ENCODE measurements around the gene GEMIN2. TPM values are rescaled to one million over a fixed set of nuclear protein-coding genes. Genes with fewer than 3 reads are reported as not detected.
"Not testable (repeated sequence)": the region's sequence is repeated elsewhere in the genome, so short reads cannot be mapped to it uniquely, and the experiment has no call there.

GEMIN2 gene
- total RNA-seq (2014; rRNA removed; shearing (Covaris generic)): 50.3 and 63.7 TPM in 2 replicates

GRCh38 chr14:39114073-39114838 lies at the start of gene GEMIN2:
Gene GEMIN2 (plus strand): TSS chr14:39114323. CDS start chr14:39114339, 16 bp downstream.
- DNase-seq (ENCODE audit: low spot score): peak; percentile 94

DNA sequence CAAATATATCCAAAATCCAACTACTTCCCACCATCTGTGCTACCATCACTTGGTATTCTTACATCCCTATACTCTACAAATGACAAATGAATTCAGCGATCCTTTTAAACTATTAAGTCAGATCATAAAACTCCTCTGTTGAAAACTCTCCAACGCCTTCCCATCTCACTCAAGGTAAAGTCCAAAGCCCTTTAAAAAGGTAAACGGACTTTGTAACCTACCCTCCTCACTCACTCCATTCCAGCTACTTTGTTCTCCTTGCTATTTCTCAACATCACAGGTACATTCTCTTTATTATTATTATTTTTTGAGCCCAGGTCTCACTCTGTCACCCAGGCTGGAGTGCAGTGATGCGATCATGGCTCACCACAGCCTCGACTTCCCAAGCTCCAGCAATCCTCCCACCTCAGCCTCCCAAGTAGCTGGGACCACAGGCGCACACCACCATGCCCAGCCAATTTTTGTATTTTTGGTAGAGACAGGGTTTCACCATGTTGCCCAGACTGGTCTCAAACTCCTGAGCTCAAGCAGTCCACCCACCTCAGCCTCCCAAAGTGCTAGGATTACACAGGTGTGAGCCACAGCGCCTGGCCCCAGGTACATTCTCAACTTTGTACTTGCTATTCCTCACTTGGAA lies 44.8 kb upstream of the GEMIN2 start:
- DNase-seq (ENCODE audit: low spot score): not testable (repeated sequence)

DNA sequence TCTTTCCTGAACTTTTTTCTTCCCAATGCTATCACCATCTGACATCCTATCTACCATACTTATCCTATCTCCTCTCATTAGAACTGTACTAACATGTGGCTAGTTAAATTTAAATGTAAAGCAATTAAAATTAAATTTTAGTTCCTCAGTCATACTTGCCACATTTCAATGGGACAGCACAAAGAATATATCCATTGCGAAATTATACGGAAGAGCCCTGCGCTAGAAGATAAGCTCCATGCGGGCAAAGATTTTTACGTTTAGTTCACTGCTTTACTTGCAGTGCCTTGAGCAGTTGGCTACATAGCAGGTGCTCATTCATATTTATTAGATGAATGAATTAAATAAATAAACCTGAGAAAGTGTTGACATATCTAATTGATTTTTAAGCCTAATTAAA lies 44.2 kb upstream of the GEMIN2 start:
- no peak for DNase-seq (ENCODE audit: low spot score)

GRCh38 chr14:39071096-39071495 lies 43.0 kb upstream of the GEMIN2 start:
- DNase-seq (ENCODE audit: low spot score): no peak

- no peak for DNase-seq (ENCODE audit: low spot score)
Observed at GRCh38 chr14:39080886-39081285, 33.2 kb upstream of the GEMIN2 start.

DNA sequence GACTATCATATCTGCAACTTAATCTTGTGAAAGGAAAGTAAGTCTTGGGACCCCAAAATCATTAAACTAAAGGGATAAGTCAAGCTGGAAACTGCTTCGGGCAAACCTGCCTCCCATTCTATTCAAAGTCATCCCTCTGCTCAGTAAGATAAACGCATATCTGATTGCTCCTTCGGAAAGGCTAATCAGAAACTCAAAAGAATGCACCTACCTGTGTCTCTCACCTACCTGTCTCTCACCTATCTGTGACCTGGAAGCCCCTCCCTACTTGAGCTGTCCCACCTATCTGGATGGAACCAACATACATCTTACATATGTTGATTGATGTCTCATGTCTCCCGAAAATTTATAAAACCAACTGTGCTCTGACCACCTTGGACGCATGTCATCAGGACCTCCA lies 31.0 kb upstream of the GEMIN2 start:
- no peak for DNase-seq (ENCODE audit: low spot score)

DNA sequence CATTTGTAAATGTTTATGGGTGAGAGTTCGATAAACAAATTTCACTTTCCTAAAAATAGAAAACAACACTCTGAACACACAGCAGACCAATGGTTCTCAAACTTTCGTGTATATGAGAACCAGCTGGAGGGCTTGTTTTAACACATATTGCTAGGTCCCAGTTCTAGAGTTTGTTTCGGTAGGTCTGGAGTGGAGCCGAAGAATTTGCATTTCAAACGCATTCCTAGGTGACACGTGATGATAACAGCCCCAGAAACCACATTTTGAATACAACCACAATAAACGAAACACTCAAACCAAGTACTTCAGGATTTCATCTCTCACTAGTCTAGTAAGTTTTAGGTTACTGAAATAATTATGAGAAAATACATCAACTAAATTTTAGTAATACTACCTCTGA lies 28.2 kb upstream of the GEMIN2 start:
- DNase-seq (ENCODE audit: low spot score): no peak

DNA sequence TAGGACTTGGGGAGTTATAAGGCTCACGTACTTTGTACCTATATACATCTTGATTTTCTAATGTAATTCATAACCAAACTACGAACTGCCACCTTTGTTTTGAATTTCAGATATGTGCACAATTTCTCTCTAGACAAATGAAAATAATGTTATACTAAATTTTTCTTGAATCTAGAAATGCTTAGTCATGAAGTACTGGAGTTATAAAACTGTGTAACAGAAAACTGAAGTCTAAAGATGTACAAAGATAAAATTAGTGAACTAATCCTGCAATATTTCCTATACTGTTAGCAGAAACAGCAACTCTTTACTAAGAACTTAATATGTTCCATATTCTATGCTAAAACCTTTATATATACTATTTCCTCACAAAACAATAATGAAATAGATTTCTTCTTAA lies 26.6 kb upstream of the GEMIN2 start:
- no peak for DNase-seq (ENCODE audit: low spot score)

DNA sequence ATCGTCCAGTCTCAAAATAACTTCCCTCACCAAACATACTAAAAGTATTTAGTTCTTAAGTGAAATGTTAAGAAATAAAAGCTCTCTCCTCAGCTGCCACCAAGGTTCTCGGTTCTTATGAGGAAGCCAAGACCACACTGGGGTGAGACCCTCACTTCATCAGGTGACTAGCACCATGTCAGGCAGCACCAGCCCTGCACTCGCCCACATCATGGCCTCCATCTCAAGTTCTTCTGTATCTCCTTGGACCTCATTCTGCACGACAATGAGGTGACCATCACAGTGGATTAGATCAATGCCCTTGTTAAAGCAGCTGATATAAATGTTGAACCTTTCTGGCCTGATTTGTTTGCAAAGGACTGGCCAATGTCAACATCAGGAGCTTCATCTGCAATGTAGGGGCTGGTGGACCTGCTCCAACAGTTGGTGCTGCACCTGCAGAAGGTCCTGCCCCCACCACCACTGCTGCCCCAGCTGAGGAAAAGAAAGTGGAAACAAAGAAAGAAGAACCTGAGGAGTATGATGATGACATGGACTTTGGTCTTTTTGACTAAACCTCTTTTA lies 23.5 kb upstream of the GEMIN2 start:
- no peak for DNase-seq (ENCODE audit: low spot score)

DNA sequence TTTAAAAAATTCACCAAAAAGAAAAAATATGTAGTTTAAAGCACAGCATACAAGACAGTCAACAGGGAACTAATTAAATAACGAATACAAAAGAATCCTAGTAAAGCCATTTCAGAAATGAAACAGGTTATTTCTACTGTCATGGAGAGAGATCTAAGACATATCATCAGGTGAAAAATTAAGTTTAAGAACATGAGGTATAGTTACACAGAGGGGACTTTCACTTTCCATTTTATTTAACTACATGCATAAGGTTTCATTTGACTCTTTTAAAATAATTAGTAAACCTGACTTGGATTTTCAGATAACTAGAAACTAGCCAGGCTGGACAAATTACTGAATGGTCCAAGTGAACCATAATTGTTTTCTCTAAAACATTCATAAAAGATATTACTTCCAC lies 22.4 kb upstream of the GEMIN2 start:
- no peak for DNase-seq (ENCODE audit: low spot score)

DNA sequence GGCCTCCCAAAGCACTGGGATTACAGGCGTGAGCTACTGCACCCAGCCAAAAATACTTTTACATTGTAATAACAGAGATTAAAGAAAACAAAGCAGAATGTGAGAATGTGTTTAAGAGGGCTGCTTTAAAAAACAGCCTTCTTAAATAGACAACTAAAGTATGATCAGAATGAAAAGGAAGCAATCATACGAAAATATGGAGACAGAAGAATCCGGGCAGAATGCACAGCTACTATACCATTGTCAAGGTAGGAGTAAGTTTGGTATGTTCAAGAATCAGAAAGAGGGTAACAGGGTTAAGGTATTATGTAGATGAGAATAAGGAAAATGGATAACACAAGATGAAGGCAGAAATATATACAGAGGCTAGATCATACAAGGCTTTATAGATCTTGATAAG lies 19.6 kb upstream of the GEMIN2 start:
- no peak for DNase-seq (ENCODE audit: low spot score)

GRCh38 chr14:39097159-39097558 lies 17.0 kb upstream of the GEMIN2 start:
- DNase-seq (ENCODE audit: low spot score): no peak

- DNase-seq (ENCODE audit: low spot score): not testable (repeated sequence)
Observed at GRCh38 chr14:39099215-39099614, 14.9 kb upstream of the GEMIN2 start.

GRCh38 chr14:39099748-39100147 lies 14.4 kb upstream of the GEMIN2 start:
- no peak for DNase-seq (ENCODE audit: low spot score)

DNA sequence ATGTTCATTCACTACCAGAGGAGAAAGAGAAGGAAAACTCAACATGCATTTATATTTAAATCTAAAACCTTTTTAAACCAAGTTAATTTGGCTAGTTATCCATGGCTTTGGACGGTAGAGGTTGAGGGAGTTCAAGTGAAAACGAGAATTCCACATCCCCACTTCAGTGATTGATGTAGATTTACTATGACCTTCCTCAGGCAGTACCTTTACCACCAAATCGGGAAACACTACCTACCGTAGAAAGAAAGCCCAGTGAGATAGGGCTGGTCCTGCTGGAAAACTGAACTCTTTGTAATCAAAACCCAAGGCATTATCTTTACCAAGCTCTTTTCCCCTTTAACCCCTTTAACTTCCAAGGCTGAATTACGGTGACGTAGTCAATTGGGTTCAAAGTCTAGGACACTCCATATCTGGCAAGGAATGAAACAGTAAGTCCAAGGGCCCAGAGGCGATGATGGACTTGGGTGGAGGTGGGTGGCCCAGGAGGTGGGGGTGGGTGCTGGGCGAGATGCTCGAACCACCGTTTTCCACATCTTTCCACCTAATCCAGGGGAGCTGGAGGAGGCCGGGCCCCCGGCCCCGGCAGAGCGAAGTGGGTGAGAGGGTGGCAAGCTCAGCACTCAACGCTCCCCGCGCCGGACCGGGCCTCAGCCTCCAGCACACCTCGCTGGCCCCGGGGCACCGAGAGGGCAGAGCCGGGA lies 11.7 kb upstream of the GEMIN2 start:
- peak; percentile 14 for DNase-seq (ENCODE audit: low spot score)

- peak; percentile 85 for DNase-seq (ENCODE audit: low spot score)
Observed at GRCh38 chr14:39102969-39103957, 10.9 kb upstream of the GEMIN2 start, which contains the start of gene SEC23A. Gene SEC23A (minus strand): TSS chr14:39103235. CDS start chr14:39096118, 7,117 bp downstream.

DNA sequence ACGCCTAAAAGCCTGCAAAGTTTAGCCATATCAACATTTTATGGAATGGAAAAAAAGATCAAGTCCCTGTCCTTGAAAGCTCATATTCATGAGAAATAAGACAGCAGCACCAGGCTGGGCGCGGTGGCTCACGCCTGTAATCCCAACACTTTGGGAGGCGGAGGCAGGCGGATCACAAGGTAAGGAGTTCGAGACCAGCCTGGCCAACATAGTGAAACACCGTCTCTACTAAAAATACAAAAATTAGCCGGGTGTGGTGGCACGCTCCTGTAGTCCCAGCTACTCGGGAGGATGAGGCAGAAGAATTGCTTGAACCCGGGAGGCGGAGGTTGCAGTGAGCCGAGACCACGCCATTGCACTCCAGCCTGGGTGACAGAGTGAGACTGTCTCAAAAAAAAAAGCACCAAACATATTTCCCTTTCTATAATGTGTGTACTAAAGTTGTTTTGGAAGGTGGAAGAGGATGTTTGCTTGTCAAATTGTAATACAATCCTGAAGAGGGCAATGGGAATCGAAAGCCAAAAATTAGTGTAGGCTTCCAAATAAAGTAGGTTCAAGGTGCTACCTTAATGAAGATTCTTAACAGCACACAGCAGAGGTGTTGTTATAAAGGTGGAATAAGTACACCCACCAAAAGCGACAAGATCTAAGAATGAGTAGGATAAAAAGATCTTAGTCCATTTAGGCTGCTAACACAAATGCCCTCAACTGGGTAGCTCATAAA lies 9.9 kb upstream of the GEMIN2 start:
- DNase-seq (ENCODE audit: low spot score): not testable (repeated sequence)

- DNase-seq (ENCODE audit: low spot score): peak; percentile 30
Observed at GRCh38 chr14:39107591-39107996, 6.5 kb upstream of the GEMIN2 start.

DNA sequence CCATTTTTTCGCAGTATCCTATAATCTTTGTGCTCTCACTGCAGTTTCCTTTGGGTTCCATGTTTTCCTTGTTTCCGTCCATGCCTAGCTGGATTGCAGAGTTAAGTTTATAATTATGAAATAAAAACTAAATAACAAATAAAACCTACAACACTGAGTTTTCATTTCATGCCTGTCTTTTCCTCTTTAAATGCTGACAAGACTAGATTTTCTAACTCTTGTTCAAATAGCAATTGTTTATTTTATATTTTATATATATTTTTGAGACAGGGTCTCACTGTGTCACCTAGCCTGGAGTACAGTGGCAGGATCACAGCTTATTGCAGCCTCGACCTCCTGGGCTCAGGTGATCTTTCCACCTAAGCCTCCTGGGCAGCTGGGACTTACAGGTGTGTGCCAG lies 5.3 kb upstream of the GEMIN2 start:
- DNase-seq (ENCODE audit: low spot score): no peak
